SW 1271 (cell line): ENCODE results near the gene SIGMAR1.
"Not testable (repeated sequence)": the region's sequence is repeated elsewhere in the genome, so short reads cannot be mapped to it uniquely, and the experiment has no call there.

Source experiments
- DNase-seq, 2 experiments: peaks; one replicate each; lab custom pipeline; 2025; lab: John Stamatoyannopoulos, UW

SIGMAR1 gene

GRCh38 chr9:34654323-34655051 lies 16.9 kb upstream of the SIGMAR1 start:
- DNase-seq: no peak

- no peak for DNase-seq
These were observed 15.8 kb upstream of the SIGMAR1 start for GRCh38 chr9:34653151-34654072.

- DNase-seq: no peak
These were observed 15.0 kb upstream of the SIGMAR1 start for GRCh38 chr9:34652602-34653000.

- peak; percentile 76 to 78 for DNase-seq
These were observed 14.5 kb upstream of the SIGMAR1 start, which contains the start of gene IL11RA for GRCh38 chr9:34651876-34652601. IL11RA (plus strand) TSS chr9:34652185; CDS start chr9:34655218, 3,033 bp downstream.

GRCh38 chr9:34651321-34651720 lies 13.7 kb upstream of the SIGMAR1 start:
- DNase-seq: no peak

GRCh38 chr9:34650816-34651215 lies 13.2 kb upstream of the SIGMAR1 start:
- no peak for DNase-seq

GRCh38 chr9:34648673-34649072 lies 11.1 kb upstream of the SIGMAR1 start:
- DNase-seq: no peak

- no peak for DNase-seq
These were observed 10.1 kb upstream of the SIGMAR1 start for GRCh38 chr9:34647651-34648050.

GRCh38 chr9:34647084-34647403 lies 9.5 kb upstream of the SIGMAR1 start:
- DNase-seq: no peak

- peak; percentile 51 to 75 for DNase-seq
These were observed 8.9 kb upstream of the SIGMAR1 start, which contains the start of gene GALT for GRCh38 chr9:34646211-34647083. GALT (plus strand) TSS chr9:34646675; CDS start chr9:34646705, 30 bp downstream.

GRCh38 chr9:34644766-34645314 lies 7.3 kb upstream of the SIGMAR1 start:
- no peak for DNase-seq

- DNase-seq: no peak
These were observed 5.1 kb upstream of the SIGMAR1 start for GRCh38 chr9:34642679-34643078.

GRCh38 chr9:34639322-34639721 lies 1.7 kb upstream of the SIGMAR1 start:
- DNase-seq: not testable (repeated sequence)

GRCh38 chr9:34638138-34638445 lies 505 bp upstream of the SIGMAR1 start:
- DNase-seq: no peak

- no peak for DNase-seq
These were observed 714 bp downstream of the SIGMAR1 start for GRCh38 chr9:34636791-34637355.

GRCh38 chr9:34635556-34635955 lies 2.0 kb downstream of the SIGMAR1 start:
- no peak for DNase-seq

- DNase-seq: no peak
These were observed 2.9 kb downstream of the SIGMAR1 start for GRCh38 chr9:34634551-34635248.

- peak in 1 of 2 experiments; percentile 52 for DNase-seq
These were observed 3.6 kb downstream of the SIGMAR1 start for GRCh38 chr9:34633851-34634550.

- DNase-seq: no peak
These were observed 4.4 kb downstream of the SIGMAR1 start for GRCh38 chr9:34633166-34633565.
